ENCODE data around the gene HES1. TPM values are rescaled to one million over a fixed set of nuclear protein-coding genes. Genes with fewer than 3 reads are reported as not detected.

Gene HES1
- total RNA-seq, 2 experiments from 2014 or later = 0.40 to 0.50 TPM

DNA sequence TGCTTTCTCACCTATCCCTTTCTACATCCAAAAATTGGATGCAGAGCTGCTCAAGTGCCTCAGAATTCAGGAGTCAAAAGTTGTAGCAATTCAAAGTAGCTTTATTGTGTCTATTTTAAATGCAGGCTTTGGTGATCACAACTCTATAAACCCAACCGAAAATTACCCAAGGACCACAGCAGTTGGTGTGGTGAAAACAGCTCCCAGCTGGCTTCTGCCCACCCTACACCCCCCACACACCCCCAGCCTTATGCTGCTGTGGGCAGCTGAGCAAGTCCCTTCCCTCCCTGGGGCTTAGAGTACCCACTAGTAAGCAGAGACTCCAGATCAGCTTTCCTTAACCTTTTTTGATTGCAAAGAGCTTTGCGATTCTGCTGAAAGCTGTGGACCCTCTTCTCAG is 5.8 kb upstream of the HES1 start:
- ChIA-PET POLR2A (no interaction called here), CTCF (interaction anchor here (1.0 to 1.9 kb wide), 2 partner anchors 96 to 185 kb away, joined by 3 to 7 read pairs; no protein-coding TSS in a partner anchor)
- intact Hi-C loops (cut with DNase I, micrococcal nuclease) = loop anchor here in 1 of 2 experiments (10.0 kb wide), 1 partner anchor 455 kb away; no protein-coding TSS in a partner anchor
- Mint-ChIP-seq H3K27me3 (peaks cover 29% of the 10 kb centered on the region), H3K9me3 (ENCODE audit: low read depth) (no peaks in the 10 kb centered on the region), H3K4me1 (peaks cover 21% of the 10 kb centered on the region), H3K4me3 (no peak overlapping the region), H3K27ac (no peak overlapping the region), H3K36me3 (ENCODE audit: low read depth) (no peaks in the 10 kb centered on the region)
- DNase-seq (no peak), ATAC-seq (no peak)

DNA sequence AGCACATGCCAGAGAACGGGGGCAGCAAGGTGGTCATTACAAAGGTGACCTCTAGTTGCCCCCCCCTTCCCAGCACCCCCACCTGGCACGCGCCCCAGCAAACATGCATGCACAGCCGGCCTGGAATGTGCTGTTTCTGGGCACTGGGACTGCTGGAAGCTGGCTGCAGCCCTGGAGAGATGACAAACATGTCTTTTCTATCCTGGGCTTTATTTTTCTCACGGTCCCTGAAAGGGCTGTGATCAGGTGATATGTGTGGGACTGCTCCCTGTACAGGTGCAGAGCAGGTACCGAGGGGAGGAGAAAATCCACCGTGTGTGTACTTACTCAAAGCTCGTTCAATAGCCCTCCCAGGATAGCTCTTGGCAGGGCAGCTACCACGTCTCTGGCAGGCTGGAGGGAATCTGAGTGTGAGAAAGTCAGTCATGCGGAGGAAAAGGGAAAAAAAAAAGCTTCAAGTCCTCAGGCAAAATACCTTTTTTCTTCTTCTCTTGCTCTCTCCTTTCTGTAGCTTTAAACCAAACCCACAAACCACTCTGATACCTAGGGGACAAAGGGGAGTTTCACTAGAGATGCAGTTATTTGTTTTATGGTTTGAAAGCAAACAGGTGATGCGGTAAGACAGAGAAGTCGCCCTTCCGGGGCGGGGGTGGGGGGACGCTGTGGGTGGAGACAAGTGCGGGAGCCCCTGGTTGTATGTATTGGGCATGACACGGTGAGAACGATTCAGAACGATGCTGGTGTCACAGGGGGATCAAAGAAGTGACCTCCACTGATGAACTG is 5.0 kb upstream of the HES1 start:
- POLR2A ChIA-PET = interaction anchor here (1.0 kb wide), 1 partner anchor 11 kb away, joined by 3 read pairs; no protein-coding TSS in a partner anchor
- H3K9me3 Mint-ChIP-seq (ENCODE audit: low read depth) = no peaks in the 10 kb centered on the region
- H3K4me3 Mint-ChIP-seq = no peak overlapping the region

DNA sequence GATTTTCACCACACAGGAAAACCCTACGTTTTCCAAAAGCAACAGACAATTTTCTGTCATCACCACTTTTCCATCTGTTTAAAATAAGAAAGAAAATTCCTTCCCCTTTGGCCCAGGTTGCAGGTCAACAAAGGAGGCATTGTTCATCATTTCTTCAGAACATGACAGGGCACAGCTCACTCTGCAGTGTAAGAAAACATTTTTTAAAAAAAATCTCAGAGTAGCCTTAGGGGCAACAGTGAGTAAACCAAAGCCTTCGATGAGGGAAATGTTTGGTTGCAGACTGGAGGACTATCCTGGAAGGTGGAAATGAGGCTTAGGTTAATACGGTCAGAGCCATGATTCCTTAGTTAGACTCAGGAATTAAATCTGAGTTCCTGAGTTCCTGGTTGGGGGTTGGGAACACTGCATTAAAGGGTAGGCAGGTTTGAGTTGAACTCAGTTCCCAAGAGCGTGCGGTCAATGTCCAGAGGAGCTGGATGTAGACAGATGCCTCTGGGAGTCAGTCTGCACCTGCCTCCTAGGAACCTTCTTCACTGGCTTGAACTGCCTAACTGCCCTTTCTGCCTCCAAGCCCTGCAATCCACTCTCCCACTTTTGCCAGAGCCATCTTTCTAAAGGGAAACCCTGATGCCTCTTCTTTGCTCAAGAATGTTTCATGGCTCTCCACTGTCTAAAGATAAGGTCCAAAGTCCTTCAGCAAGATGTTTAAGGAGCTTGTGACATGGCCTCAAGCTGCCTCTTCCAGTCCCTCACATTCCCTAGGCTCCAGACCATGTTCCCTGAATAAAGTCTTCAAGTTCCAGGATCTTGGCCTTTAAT is 3.3 kb upstream of the HES1 start:
- CTCF ChIA-PET = interaction anchor here (0.6 to 1.2 kb wide), 4 partner anchors 16 to 351 kb away, joined by 3 to 4 read pairs (median 3); no protein-coding TSS in a partner anchor
- Mint-ChIP-seq H3K36me3 (ENCODE audit: low read depth) (no peaks in the 10 kb centered on the region), H3K4me1 (peaks cover 42% of the 10 kb centered on the region), H3K4me3 (no peak overlapping the region), H3K9me3 (ENCODE audit: low read depth) (no peaks in the 10 kb centered on the region), H3K27ac (no peak overlapping the region), H3K27me3 (peaks cover 45% of the 10 kb centered on the region)
- intact Hi-C loops (cut with DNase I, micrococcal nuclease) = loop anchor here in 1 of 2 experiments (10.0 kb wide), 1 partner anchor 458 kb away; no protein-coding TSS in a partner anchor
- DNase-seq (no peak), ATAC-seq (no peak)
- POLR2A ChIA-PET = no interaction called here

More for the DNA sequence above, 5.0 kb upstream of the HES1 start:
- CTCF ChIA-PET = interaction anchor here (0.6 to 1.9 kb wide), 4 partner anchors 95 to 185 kb away, joined by 3 to 7 read pairs (median 4); no protein-coding TSS in a partner anchor
- DNase-seq (no peak), ATAC-seq (no peak)
- no peak overlapping the region for H3K27ac Mint-ChIP-seq
- no peaks in the 10 kb centered on the region for H3K36me3 Mint-ChIP-seq (ENCODE audit: low read depth)
- H3K27me3 Mint-ChIP-seq = peaks cover 31% of the 10 kb centered on the region
- intact Hi-C loops (cut with DNase I, micrococcal nuclease) = loop anchor here in 1 of 2 experiments (10.0 kb wide), 1 partner anchor 456 kb away; no protein-coding TSS in a partner anchor
- H3K4me1 Mint-ChIP-seq = peaks cover 26% of the 10 kb centered on the region

DNA sequence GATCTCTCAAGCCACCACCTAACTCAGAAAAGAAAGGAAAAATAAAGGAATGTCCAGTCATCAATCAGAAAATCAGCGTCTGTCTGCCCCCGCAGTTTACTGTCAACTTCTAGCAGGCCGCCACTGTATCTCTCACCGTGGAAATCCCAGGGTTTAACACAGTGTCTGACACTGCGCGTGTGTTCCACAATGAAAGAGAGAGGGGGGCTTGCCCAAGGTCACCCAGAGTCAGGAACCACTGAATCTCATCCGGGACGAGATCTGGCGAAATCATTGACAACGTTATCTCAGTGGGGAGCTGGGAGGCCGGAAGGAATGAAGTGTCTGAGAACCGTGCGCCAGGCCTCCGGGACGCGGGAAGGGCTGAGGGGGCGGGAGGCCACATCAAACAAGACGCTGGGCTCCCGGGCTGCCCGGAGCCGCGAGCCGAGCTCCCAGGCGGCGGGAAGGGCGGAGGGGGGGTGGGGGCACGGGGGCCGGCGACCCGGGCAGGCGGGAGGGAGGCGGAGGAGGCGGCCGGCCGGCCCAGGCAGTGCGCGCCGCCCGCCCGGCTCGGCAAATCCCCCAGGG is 2.2 kb upstream of the HES1 start:
- Mint-ChIP-seq H3K9me3 (ENCODE audit: low read depth) (no peaks in the 10 kb centered on the region), H3K27ac (peak overlapping the region; percentile 51), H3K27me3 (peaks cover 50% of the 10 kb centered on the region), H3K36me3 (ENCODE audit: low read depth) (no peaks in the 10 kb centered on the region), H3K4me3 (peak overlapping the region; percentile 69), H3K4me1 (peaks cover 45% of the 10 kb centered on the region)
- intact Hi-C loops (cut with DNase I, micrococcal nuclease) = loop anchor here (2.0 to 10.0 kb wide), 5 partner anchors 71 to 459 kb away; partner anchors contain the start of gene ATP13A3 (in 1 of the 2)
- ATAC-seq = no peak
- DNase-seq = peak; percentile 53
- ChIA-PET POLR2A (interaction anchor here (1.0 kb wide), 1 partner anchor 8 kb away, joined by 3 read pairs; no protein-coding TSS in a partner anchor), CTCF (interaction anchor here (1.2 kb wide), 1 partner anchor 21 kb away, joined by 3 read pairs; no protein-coding TSS in a partner anchor)

DNA sequence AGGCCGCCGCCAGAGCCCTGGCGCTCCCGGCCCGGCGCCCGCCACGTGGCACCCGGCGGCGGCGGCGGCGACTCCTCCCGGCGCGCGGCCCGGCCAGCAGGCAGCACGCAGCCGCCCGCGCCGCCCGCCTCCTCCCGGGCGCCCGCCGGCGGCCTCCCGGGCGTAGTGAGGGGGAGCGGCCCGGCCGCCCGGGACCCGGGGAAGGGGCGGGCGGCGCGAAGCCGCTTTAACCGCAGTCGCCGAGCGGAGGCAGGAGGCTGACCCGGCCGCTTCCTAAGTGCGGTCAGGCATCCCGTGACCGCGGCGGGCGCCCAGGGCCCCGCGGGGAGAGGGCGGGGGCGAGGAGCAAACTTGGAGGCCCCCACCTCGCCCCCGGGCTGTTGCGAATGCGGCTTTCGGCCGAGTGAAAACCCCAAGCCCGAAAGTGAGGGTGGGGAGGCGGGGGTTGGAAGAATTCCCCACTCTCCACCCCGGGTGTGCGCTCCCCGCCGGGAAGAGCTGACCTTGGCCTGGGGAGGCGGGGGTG is 1.7 kb upstream of the HES1 start:
- no peaks in the 10 kb centered on the region for H3K9me3 Mint-ChIP-seq (ENCODE audit: low read depth)
- peaks cover 56% of the 10 kb centered on the region for H3K27me3 Mint-ChIP-seq
- intact Hi-C loops (cut with DNase I, micrococcal nuclease) = loop anchor here (2.0 to 10.0 kb wide), 5 partner anchors 71 to 459 kb away; partner anchors contain the start of gene ATP13A3 (in 1 of the 2)
- H3K27ac Mint-ChIP-seq = no peak overlapping the region
- POLR2A ChIA-PET = interaction anchor here (1.0 kb wide), 1 partner anchor 8 kb away, joined by 3 read pairs; no protein-coding TSS in a partner anchor
- H3K4me1 Mint-ChIP-seq = peaks cover 45% of the 10 kb centered on the region
- CTCF ChIA-PET = no interaction called here
- ATAC-seq (peak; percentile 27), DNase-seq (peak; percentile 65)
- H3K36me3 Mint-ChIP-seq (ENCODE audit: low read depth) = no peaks in the 10 kb centered on the region
- no peak overlapping the region for H3K4me3 Mint-ChIP-seq

DNA sequence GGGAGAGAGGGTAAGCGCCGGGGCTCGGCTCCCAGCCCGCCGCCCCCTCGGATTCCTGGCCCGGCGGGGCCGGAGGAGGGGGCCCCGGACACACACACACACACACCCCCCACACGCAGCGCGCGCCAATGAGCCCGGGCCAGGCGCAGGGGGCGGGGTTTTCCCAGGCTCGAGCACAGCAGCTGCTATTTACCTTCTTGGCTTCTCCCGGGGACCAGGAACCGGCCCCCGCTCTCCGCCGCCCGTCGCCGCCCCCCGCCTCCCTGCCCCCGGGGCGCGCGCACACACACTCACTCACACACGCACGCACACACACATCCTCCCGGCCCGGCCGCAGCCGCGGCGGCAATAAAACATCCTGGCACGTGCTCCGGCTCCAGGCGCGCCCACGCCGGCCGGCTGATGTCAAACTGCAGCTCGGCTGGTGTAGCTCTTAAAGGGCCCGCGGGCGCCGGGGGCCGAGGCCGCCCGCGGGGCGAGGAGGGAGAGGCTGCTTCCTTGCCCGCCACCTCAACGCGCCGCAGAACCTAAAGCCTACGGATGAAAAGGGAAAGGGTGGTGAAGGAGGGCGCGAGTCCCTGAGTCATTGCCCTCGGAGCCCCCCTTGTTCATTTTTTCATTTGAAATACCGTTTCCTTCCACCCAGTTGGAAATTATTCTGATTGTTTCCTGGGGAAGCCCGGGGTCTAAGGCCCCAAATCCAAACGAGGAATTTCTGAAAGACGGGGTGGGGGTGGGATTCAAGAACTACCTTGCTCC is 1.0 kb upstream of the HES1 start:
- H3K4me3 Mint-ChIP-seq = peak overlapping the region; percentile 72
- H3K9me3 Mint-ChIP-seq (ENCODE audit: low read depth) = no peaks in the 10 kb centered on the region
- ChIA-PET CTCF (no interaction called here), POLR2A (no interaction called here)
- intact Hi-C loops (cut with DNase I, micrococcal nuclease) = loop anchor here (1.0 to 10.0 kb wide), 13 partner anchors 63 to 542 kb away; partner anchors contain the start of genes GP5 (in 2 of the 2), ATP13A3 (in 1 of the 2), LSG1 (in 1 of the 2) and OPA1 (in 1 of the 2)
- H3K4me1 Mint-ChIP-seq = peaks cover 45% of the 10 kb centered on the region
- no peaks in the 10 kb centered on the region for H3K36me3 Mint-ChIP-seq (ENCODE audit: low read depth)
- peaks cover 60% of the 10 kb centered on the region for H3K27me3 Mint-ChIP-seq
- H3K27ac Mint-ChIP-seq = peak overlapping the region; percentile 39
- DNase-seq (peak; percentile 92), ATAC-seq (peak; percentile 67)

DNA sequence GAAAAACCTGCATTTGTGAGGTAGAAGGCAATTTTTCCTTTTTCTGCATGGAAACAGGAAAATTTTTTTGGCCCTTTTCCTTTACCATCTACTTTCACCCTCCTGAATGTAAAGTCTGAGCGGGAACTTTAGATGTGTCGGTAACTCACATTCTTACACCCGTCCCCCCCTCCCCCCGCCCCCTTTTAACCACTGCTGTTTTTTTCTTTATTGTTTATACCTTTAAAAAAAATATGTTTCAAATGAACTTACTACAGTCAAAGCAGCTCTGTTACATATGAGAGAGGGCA is 487 bp upstream of the HES1 start:
- H3K9me3 Mint-ChIP-seq (ENCODE audit: low read depth) = no peaks in the 10 kb centered on the region

DNA sequence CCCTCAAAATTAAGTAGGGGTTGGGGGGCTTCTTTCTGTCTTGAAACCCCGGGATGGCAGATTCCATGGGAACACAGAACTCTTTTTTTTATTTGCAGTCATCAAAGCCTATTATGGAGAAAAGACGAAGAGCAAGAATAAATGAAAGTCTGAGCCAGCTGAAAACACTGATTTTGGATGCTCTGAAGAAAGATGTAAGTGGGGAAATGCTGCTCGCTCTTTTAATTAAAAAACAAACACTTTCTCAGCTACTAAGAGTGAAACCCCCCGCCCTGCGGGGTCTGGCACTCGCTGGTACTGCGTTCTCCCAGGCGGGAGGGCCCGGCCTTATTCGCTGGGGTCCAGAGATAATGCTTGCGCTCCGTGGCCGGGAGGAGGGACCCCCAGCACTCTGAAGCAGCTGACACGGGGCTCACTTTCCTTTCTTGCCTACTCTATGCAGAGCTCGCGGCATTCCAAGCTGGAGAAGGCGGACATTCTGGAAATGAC is 615 bp downstream of the HES1 start:
- H3K4me3 Mint-ChIP-seq = peak overlapping the region; percentile 71
- H3K4me1 Mint-ChIP-seq = peaks cover 37% of the 10 kb centered on the region
- ChIA-PET POLR2A (no interaction called here), CTCF (interaction anchor here (0.6 to 2.9 kb wide), 6 partner anchors 12 to 355 kb away, joined by 3 to 8 read pairs (median 4); no protein-coding TSS in a partner anchor)
- H3K27me3 Mint-ChIP-seq = peaks cover 53% of the 10 kb centered on the region
- ATAC-seq (no peak), DNase-seq (peak; percentile 40)
- H3K9me3 Mint-ChIP-seq (ENCODE audit: low read depth) = no peaks in the 10 kb centered on the region
- intact Hi-C loops (cut with DNase I, micrococcal nuclease) = loop anchor here (1.0 to 10.0 kb wide), 10 partner anchors 64 to 536 kb away; partner anchors contain the start of genes GP5 (in 2 of the 2) and LSG1 (in 1 of the 2)
- no peaks in the 10 kb centered on the region for H3K36me3 Mint-ChIP-seq (ENCODE audit: low read depth)
- H3K27ac Mint-ChIP-seq = no peak overlapping the region

More for the DNA sequence above, 487 bp upstream of the HES1 start:
- POLR2A ChIA-PET = no interaction called here
- ATAC-seq (no peak), DNase-seq (no peak)
- H3K4me3 Mint-ChIP-seq = peak overlapping the region; percentile 72
- H3K27ac Mint-ChIP-seq = no peak overlapping the region
- intact Hi-C loops (cut with DNase I, micrococcal nuclease) = loop anchor here (1.0 to 10.0 kb wide), 13 partner anchors 63 to 542 kb away; partner anchors contain the start of genes GP5 (in 2 of the 2), ATP13A3 (in 1 of the 2), LSG1 (in 1 of the 2) and OPA1 (in 1 of the 2)
- H3K27me3 Mint-ChIP-seq = peaks cover 61% of the 10 kb centered on the region
- no peaks in the 10 kb centered on the region for H3K36me3 Mint-ChIP-seq (ENCODE audit: low read depth)
- CTCF ChIA-PET = interaction anchor here (1.9 kb wide), 1 partner anchor 53 kb away, joined by 6 read pairs; no protein-coding TSS in a partner anchor
- peaks cover 45% of the 10 kb centered on the region for H3K4me1 Mint-ChIP-seq

DNA sequence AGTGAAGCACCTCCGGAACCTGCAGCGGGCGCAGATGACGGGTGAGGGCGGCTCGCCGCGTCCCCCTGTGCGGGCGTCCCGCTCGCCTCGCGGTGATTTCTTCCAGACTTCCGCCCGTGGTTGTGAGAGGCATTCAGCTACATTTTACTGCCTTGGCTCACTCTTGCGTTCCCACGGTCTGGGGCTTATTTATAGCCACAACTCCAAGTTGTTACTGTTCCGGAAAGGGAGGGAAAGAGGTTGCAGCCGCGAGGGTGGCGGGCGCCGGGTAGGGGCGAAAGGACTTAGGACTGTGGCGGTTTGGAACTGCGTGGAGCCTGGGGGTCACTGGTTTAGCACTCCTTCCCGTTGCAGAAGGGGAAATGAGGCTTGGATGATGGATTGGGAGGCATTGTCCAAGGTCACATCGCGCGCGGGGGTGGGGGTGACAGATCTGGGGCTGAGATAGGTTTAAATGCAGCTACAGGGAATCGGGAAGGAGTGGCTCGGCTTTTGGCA is 1.1 kb downstream of the HES1 start:
- H3K27me3 Mint-ChIP-seq = peaks cover 51% of the 10 kb centered on the region
- POLR2A ChIA-PET = no interaction called here
- ATAC-seq (no peak), DNase-seq (peak; percentile 53)
- CTCF ChIA-PET = interaction anchor here (0.6 to 2.9 kb wide), 4 partner anchors 12 to 356 kb away, joined by 4 to 8 read pairs (median 6); no protein-coding TSS in a partner anchor
- intact Hi-C loops (cut with DNase I, micrococcal nuclease) = loop anchor here (1.0 to 10.0 kb wide), 10 partner anchors 65 to 535 kb away; partner anchors contain the start of genes GP5 (in 2 of the 2) and LSG1 (in 1 of the 2)
- peaks cover 37% of the 10 kb centered on the region for H3K4me1 Mint-ChIP-seq
- no peaks in the 10 kb centered on the region for H3K9me3 Mint-ChIP-seq (ENCODE audit: low read depth)
- peak overlapping the region; percentile 12 for H3K27ac Mint-ChIP-seq
- peak overlapping the region; percentile 71 for H3K4me3 Mint-ChIP-seq
- no peaks in the 10 kb centered on the region for H3K36me3 Mint-ChIP-seq (ENCODE audit: low read depth)
